HL-60 (cell line): ENCODE data around the gene XPC.

Experiments
- DNase-seq, 2 experiments: peaks; one replicate each; pipeline ENCODE4 v3.0.0-alpha.2; 2010 to 2020; ENCODE audit warnings: low read depth in 1 of 2, low spot score in 1 of 2
- H3K27ac ChIP-seq: fragments of 250-450 bp; sonication (Bioruptor Pico); replicated peaks from 2 replicates; pipeline ENCODE4 v1.5.1; 2020; ENCODE audit warnings: mild to moderate bottlenecking, moderate library complexity
- H3K27me3 ChIP-seq: fragments of 250-450 bp; sonication (Bioruptor Pico); 2 replicates; pipeline ENCODE4 v1.5.1; 2021; ENCODE audit warnings: mild to moderate bottlenecking, moderate library complexity; ENCODE audit not compliant: insufficient read depth, poor library complexity, severe bottlenecking
- H3K4me3 ChIP-seq: replicated peaks from 2 replicates; pipeline ENCODE4 v1.5.1; 2011; ENCODE audit warnings: mild to moderate bottlenecking, control low read depth, low read length; ENCODE audit not compliant: insufficient read depth
- CTCF ChIP-seq: IDR thresholded peaks from one replicate; pipeline ENCODE4 v1.5.1; 2011; ENCODE audit warnings: low read length, control low read depth, inconsistent platforms; ENCODE audit not compliant: insufficient read depth
- GABPA ChIP-seq: IDR thresholded peaks from 2 replicates; pipeline ENCODE4 v1.6.1; 2012; ENCODE audit warnings: low read depth
- POLR2AphosphoS5 ChIP-seq: IDR thresholded peaks from 2 replicates; pipeline ENCODE4 v1.6.1; 2012; ENCODE audit warnings: low read depth
- SPI1 ChIP-seq: IDR thresholded peaks from 2 replicates; pipeline ENCODE4 v1.6.1; 2012; ENCODE audit warnings: low read depth, mild to moderate bottlenecking, borderline replicate concordance
- TF ChIP-seq, protein P1 (sequence below): IDR thresholded peaks from 2 replicates; pipeline ENCODE4 v1.6.1; 2012; ENCODE audit warnings: low read depth; ENCODE audit not compliant: insufficient replicate concordance

Gene XPC

DNA sequence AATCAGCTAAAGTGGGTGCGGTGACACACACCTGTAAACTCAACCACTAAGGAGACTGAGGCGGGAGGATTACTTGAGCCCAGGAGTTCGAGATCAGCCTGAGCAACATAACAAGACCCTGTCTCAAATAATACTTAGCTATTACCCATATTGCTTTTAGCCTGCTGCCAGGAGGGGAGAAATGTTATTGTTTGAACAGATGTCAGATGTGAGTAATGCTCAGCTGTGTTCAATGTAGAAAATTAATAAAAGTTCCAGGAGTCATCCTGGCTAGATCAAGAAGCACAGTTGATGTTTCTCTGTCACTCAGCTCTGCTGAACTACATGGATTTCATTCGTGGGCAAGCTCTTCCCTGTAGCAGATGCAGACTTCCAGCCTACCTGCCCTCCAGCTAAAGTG, 22.4 kb upstream of the XPC start:
- no peaks in the 10 kb centered on the region for H3K27me3 ChIP-seq
- H3K27ac ChIP-seq, result no peak overlapping the region
- TF ChIP-seq GABPA, result no peak
- TF ChIP-seq SPI1, result no peak
- no peak for TF ChIP-seq CTCF
- TF ChIP-seq, protein P1, sequence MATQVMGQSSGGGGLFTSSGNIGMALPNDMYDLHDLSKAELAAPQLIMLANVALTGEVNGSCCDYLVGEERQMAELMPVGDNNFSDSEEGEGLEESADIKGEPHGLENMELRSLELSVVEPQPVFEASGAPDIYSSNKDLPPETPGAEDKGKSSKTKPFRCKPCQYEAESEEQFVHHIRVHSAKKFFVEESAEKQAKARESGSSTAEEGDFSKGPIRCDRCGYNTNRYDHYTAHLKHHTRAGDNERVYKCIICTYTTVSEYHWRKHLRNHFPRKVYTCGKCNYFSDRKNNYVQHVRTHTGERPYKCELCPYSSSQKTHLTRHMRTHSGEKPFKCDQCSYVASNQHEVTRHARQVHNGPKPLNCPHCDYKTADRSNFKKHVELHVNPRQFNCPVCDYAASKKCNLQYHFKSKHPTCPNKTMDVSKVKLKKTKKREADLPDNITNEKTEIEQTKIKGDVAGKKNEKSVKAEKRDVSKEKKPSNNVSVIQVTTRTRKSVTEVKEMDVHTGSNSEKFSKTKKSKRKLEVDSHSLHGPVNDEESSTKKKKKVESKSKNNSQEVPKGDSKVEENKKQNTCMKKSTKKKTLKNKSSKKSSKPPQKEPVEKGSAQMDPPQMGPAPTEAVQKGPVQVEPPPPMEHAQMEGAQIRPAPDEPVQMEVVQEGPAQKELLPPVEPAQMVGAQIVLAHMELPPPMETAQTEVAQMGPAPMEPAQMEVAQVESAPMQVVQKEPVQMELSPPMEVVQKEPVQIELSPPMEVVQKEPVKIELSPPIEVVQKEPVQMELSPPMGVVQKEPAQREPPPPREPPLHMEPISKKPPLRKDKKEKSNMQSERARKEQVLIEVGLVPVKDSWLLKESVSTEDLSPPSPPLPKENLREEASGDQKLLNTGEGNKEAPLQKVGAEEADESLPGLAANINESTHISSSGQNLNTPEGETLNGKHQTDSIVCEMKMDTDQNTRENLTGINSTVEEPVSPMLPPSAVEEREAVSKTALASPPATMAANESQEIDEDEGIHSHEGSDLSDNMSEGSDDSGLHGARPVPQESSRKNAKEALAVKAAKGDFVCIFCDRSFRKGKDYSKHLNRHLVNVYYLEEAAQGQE, result no peak
- no peak overlapping the region for H3K4me3 ChIP-seq
- DNase-seq, result no peak

DNA sequence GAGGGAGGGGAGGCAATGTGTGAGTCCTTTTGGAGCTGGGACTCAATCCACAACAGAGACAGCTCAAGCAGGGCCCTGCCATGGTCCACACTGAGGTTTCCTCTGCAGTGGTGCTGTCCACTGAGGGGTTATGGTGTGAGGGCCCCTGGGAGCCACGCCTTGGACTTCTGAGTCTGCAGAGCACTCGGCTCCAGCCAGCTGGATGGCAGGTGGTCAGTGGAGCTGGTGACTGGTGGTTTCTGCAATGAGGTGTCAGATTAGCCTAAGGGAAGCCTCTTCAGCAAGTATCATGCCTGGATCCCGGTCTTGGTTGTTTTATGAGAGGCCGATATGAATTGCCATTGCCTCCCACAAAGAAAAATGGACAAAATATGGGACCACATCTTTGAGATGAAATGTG, 21.9 kb upstream of the XPC start:
- DNase-seq, result no peak
- no peak overlapping the region for H3K27ac ChIP-seq
- no peak overlapping the region for H3K4me3 ChIP-seq
- H3K27me3 ChIP-seq, result no peaks in the 10 kb centered on the region
- TF ChIP-seq GABPA, result no peak
- TF ChIP-seq CTCF, result no peak
- TF ChIP-seq, protein P1, result no peak
- no peak for TF ChIP-seq SPI1
- TF ChIP-seq POLR2AphosphoS5, result no peak

DNA sequence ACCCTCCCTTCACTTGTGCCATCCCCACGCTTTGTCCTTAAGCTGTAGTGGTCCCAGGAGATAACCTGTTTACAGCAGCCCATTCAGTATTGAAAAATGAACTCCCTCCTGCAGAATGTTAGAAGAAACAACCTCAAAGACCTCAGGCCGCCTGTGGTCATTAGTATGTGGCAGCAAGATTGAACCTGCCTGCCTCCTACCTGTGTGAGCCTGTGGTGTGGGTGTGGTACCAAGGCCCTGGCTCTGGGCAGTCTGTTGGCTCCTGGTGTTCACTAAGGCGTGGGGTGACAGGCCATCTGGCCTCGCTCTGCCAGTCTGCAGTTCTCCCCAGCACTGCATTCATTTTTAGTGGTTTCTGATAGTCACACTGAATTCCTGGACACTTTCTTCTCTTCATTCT, 21.2 kb upstream of the XPC start:
- DNase-seq, result no peak
- Histone ChIP-seq H3K27me3 (no peaks in the 10 kb centered on the region), H3K4me3 (no peak overlapping the region), H3K27ac (no peak overlapping the region)
- TF ChIP-seq CTCF, result no peak
- TF ChIP-seq, protein P1, result no peak
- TF ChIP-seq SPI1, result no peak
- no peak for TF ChIP-seq GABPA
- no peak for TF ChIP-seq POLR2AphosphoS5
